SK-N-SH (cell line): ENCODE measurements around the gene KCNJ10. TPM values are rescaled to one million over a fixed set of nuclear protein-coding genes. Genes with fewer than 3 reads are reported as not detected.

Source experiments
- CTCF ChIA-PET: fragments of 300-600, 350-600 bp; formaldehyde crosslinking; extraction: SDS; loops from one replicate; lab custom pipeline; 2021; lab: Yijun Ruan, JAX
- POLR2A ChIA-PET: fragments of 350-600 bp; sonication (Branson Sonifier 250); formaldehyde crosslinking; extraction: SDS; loops from one replicate; lab custom pipeline; 2020; ENCODE audit warnings: antibody characterized with exemption, inconsistent platforms; lab: Yijun Ruan, JAX
- DNase-seq: peaks from one replicate; pipeline ENCODE4 v3.0.0; 2012
- H2AFZ ChIP-seq: fragments of 200-600 bp; sonication (generic); 2 replicates; pipeline ENCODE4 v1.8.1; 2016; ENCODE audit warnings: antibody characterized with exemption, mild to moderate bottlenecking, low read depth
- H3F3A ChIP-seq: fragments of 200-600 bp; sonication (generic); replicated peaks from 2 replicates; pipeline ENCODE3; 2016; ENCODE audit warnings: antibody characterized with exemption, mild to moderate bottlenecking; ENCODE audit not compliant: insufficient read depth
- H3K27ac ChIP-seq, 2 experiments: fragments of 200-500 bp in 1 of 2; fragments of 200-600 bp in 1 of 2; sonication (Bioruptor generic) in 1 of 2; sonication (generic), shearing (Covaris generic) in 1 of 2; 2 replicates each; pipeline versions ENCODE4 v1.5.1 to v1.6.1; 2014 to 2016; ENCODE audit warnings: low read depth in 2 of 2, inconsistent platforms in 1 of 2, low read length in 1 of 2, mild to moderate bottlenecking in 1 of 2, mixed read lengths in 1 of 2
- H3K27me3 ChIP-seq: fragments of 200-600 bp; sonication (generic), shearing (Covaris generic); 2 replicates; pipeline ENCODE4 v1.6.1; 2016; ENCODE audit warnings: mixed run types; ENCODE audit not compliant: insufficient read depth
- H3K36me3 ChIP-seq, 2 experiments: fragments of 200-500 bp in 1 of 2; fragments of 200-600 bp in 1 of 2; sonication (Bioruptor generic) in 1 of 2; sonication (generic) in 1 of 2; replicated peaks in 1 of 2; 2 replicates each; pipeline versions ENCODE3 to v1.5.1; 2014 to 2016; ENCODE audit warnings: low read length in 1 of 2, mild to moderate bottlenecking in 1 of 2; ENCODE audit not compliant: insufficient read depth in 2 of 2, control insufficient read depth in 1 of 2
- H3K4me1 ChIP-seq, 2 experiments: fragments of 200-500 bp in 1 of 2; fragments of 200-600 bp in 1 of 2; sonication (Bioruptor generic) in 1 of 2; sonication (generic), shearing (Covaris generic) in 1 of 2; 2 replicates each; pipeline versions ENCODE4 v1.5.1 to v1.6.1; 2014 to 2016; ENCODE audit warnings: low read depth in 1 of 2, low read length in 1 of 2, mixed run types in 1 of 2; ENCODE audit not compliant: insufficient read depth in 2 of 2, control insufficient read depth in 1 of 2
- H3K4me2 ChIP-seq: fragments of 200-600 bp; sonication (generic), shearing (Covaris generic); 2 replicates; pipeline ENCODE4 v1.6.1; 2017; ENCODE audit warnings: mixed run types
- H3K4me3 ChIP-seq, 2 experiments: fragments of 200-500 bp in 1 of 2; fragments of 200-600 bp in 1 of 2; sonication (Bioruptor generic) in 1 of 2; sonication (generic), shearing (Covaris generic) in 1 of 2; 2 replicates each; pipeline versions ENCODE4 v1.5.1 to v1.8.1; 2014 to 2016; ENCODE audit warnings: low read depth in 2 of 2, inconsistent platforms in 1 of 2, low read length in 1 of 2, mild to moderate bottlenecking in 1 of 2, mixed read lengths in 1 of 2, moderate library complexity in 1 of 2
- H3K79me2 ChIP-seq: fragments of 200-600 bp; sonication (generic); 2 replicates; pipeline ENCODE4 v1.8.1; 2017; ENCODE audit warnings: mild to moderate bottlenecking; ENCODE audit not compliant: insufficient read depth
- H3K9ac ChIP-seq: fragments of 200-600 bp; sonication (generic); 2 replicates; pipeline ENCODE4 v1.6.1; 2017; ENCODE audit warnings: mixed run types
- H3K9me2 ChIP-seq: fragments of 200-600 bp; sonication (generic); 2 replicates; pipeline ENCODE4 v1.6.1; 2017; ENCODE audit warnings: mixed run types
- H3K9me3 ChIP-seq: fragments of 200-600 bp; sonication (generic); 2 replicates; pipeline ENCODE4 v1.6.1; 2017; ENCODE audit warnings: mixed run types, mild to moderate bottlenecking, moderate library complexity
- H4K20me1 ChIP-seq: fragments of 200-600 bp; sonication (generic); 2 replicates; pipeline ENCODE4 v1.6.1; 2017; ENCODE audit warnings: mild to moderate bottlenecking, mixed run types; ENCODE audit not compliant: insufficient read depth
- CHD2 ChIP-seq: fragments of 150-350 bp; IDR thresholded peaks from 2 replicates; pipeline ENCODE4 v1.6.1; 2018; ENCODE audit warnings: low read length; ENCODE audit not compliant: partially characterized antibody
- ELF1 ChIP-seq: IDR thresholded peaks from 2 replicates; pipeline ENCODE4 v1.4.0; 2012
- EZH2phosphoT487 ChIP-seq: fragments of 200-600 bp; sonication (generic); IDR thresholded peaks from 2 replicates; pipeline ENCODE4 v1.6.1; 2017; ENCODE audit warnings: low read depth, mixed run types, mild to moderate bottlenecking, antibody characterized with exemption, moderate library complexity, borderline replicate concordance
- FOSL2 ChIP-seq: IDR thresholded peaks from 2 replicates; pipeline ENCODE4 v1.4.0; 2012; ENCODE audit warnings: low read depth, mild to moderate bottlenecking, moderate library complexity, borderline replicate concordance
- FOXJ3 ChIP-seq: sonication (generic); formaldehyde crosslinking; IDR thresholded peaks from 2 replicates; pipeline ENCODE4 v1.5.1; 2020; ENCODE audit warnings: mild to moderate bottlenecking, missing genetic modification reagents
- GABPA ChIP-seq: IDR thresholded peaks from 2 replicates; pipeline ENCODE4 v1.4.0; 2012; ENCODE audit warnings: low read depth, mild to moderate bottlenecking
- IRF3 ChIP-seq: fragments of 150-350 bp; IDR thresholded peaks from 2 replicates; pipeline ENCODE4 v1.6.1; 2016; ENCODE audit warnings: mild to moderate bottlenecking, low read depth, low read length
- JUND ChIP-seq: IDR thresholded peaks from 2 replicates; pipeline ENCODE4 v1.4.0; 2012
- MAX ChIP-seq: IDR thresholded peaks from 2 replicates; pipeline ENCODE4 v1.4.0; 2012; ENCODE audit warnings: low read depth
- MEF2A ChIP-seq: IDR thresholded peaks from 2 replicates; pipeline ENCODE4 v1.4.0; 2012; ENCODE audit warnings: low read depth, borderline replicate concordance
- NRF1 ChIP-seq: IDR thresholded peaks from 2 replicates; pipeline ENCODE4 v1.6.1; 2012; ENCODE audit warnings: low read depth, mild to moderate bottlenecking, low read length
- POLR2AphosphoS5 ChIP-seq: IDR thresholded peaks from 2 replicates; pipeline ENCODE4 v1.6.1; 2012; ENCODE audit warnings: low read depth, low read length
- REST ChIP-seq: IDR thresholded peaks from 2 replicates; pipeline ENCODE4 v1.6.1; 2012; ENCODE audit warnings: mild to moderate bottlenecking, low read depth, low read length, moderate library complexity
- SMC3 ChIP-seq: IDR thresholded peaks from 2 replicates; pipeline ENCODE4 v1.6.1; 2012; ENCODE audit warnings: low read depth, low read length, improper control_type of control experiment
- TAF1 ChIP-seq: IDR thresholded peaks from 2 replicates; pipeline ENCODE4 v1.6.1; 2012; ENCODE audit warnings: low read depth, mild to moderate bottlenecking, low read length, moderate library complexity, borderline replicate concordance
- TEAD4 ChIP-seq: IDR thresholded peaks from 2 replicates; pipeline ENCODE4 v1.4.0; 2012; ENCODE audit warnings: mild to moderate bottlenecking, borderline replicate concordance; ENCODE audit not compliant: insufficient read depth
- USF1 ChIP-seq: IDR thresholded peaks from 2 replicates; pipeline ENCODE4 v1.4.0; 2012; ENCODE audit warnings: low read depth, borderline replicate concordance
- USF2 ChIP-seq: fragments of 150-350 bp; IDR thresholded peaks from 2 replicates; pipeline ENCODE4 v1.6.1; 2017; ENCODE audit warnings: antibody characterized with exemption, low read length, low read depth, borderline replicate concordance
- YY1 ChIP-seq: IDR thresholded peaks from 2 replicates; pipeline ENCODE4 v1.4.0; 2012; ENCODE audit warnings: low read depth, mild to moderate bottlenecking
- WGBS: methylation state at CpG from one replicate; pipeline ENCODE4 v1.1.6; 2017; ENCODE audit warnings: low lambda C conversion rate; 5-methylcytosine and 5-hydroxymethylcytosine counted together
- polyA plus RNA-seq, 3 experiments: library from polyadenylated mRNA; depleted of rRNA; stranded (reverse); fragments of >200 nt; gene quantifications; 2 replicates each; pipeline ENCODE4 v1.2.3, GENCODE V29; 2012

The KCNJ10 gene
- polyA plus RNA-seq, 1 of the 3 experiments (the other 2 are of a cell fraction): not detected

- no peaks in the 10 kb centered on the region for H3K36me3 ChIP-seq
- H3K4me2 ChIP-seq: no peak overlapping the region
- CTCF ChIA-PET: interaction anchor here (0.6 to 5.6 kb wide), 4 partner anchors 11 to 201 kb away, joined by 3 to 96 read pairs (median 4); no protein-coding TSS in a partner anchor
- H3K27me3 ChIP-seq: no peaks in the 10 kb centered on the region
- no peaks in the 10 kb centered on the region; the same call in 1 of the 2 replicates for H3K9me2 ChIP-seq
- no peaks in the 10 kb centered on the region for H4K20me1 ChIP-seq
- H3K9ac ChIP-seq: no peak overlapping the region
- no peaks in the 10 kb centered on the region for H3K9me3 ChIP-seq
- peaks cover 5 to 12% of the 10 kb centered on the region in 2 experiments; a peak in 3 of 4 replicates for H3K4me1 ChIP-seq
- H3K4me3 ChIP-seq: no peak overlapping the region
- WGBS: 42% methylated on average over 1 of the region's 1 CpG
- H3F3A ChIP-seq: peaks cover 5% of the 10 kb centered on the region
- H3K27ac ChIP-seq: no peak overlapping the region
- H3K79me2 ChIP-seq: no peaks in the 10 kb centered on the region
- DNase-seq: no peak
- H2AFZ ChIP-seq: no peak overlapping the region
- POLR2A ChIA-PET: no interaction called here
- TF ChIP-seq EZH2phosphoT487: no peak
- no peak for TF ChIP-seq NRF1
- TF ChIP-seq FOXJ3 (CRISPR knock-in tag): no peak
- no peak for TF ChIP-seq POLR2AphosphoS5
- no peak for TF ChIP-seq MAX
- no peak for TF ChIP-seq YY1
- TF ChIP-seq JUND: no peak
- no peak for TF ChIP-seq IRF3
- no peak for TF ChIP-seq TEAD4
- TF ChIP-seq USF2: no peak
- TF ChIP-seq SMC3: no peak
- no peak for TF ChIP-seq ELF1
- TF ChIP-seq TAF1: no peak
Observed at GRCh38 chr1:160017592-160017991, 52.4 kb downstream of the KCNJ10 start.

- WGBS: 45% methylated on average over 3 of the region's 3 CpGs
Observed at GRCh38 chr1:160011781-160012180, 58.2 kb downstream of the KCNJ10 start.

More at GRCh38 chr1:160011781-160012180, 58.2 kb downstream of the KCNJ10 start:
- no peaks in the 10 kb centered on the region for H3K4me1 ChIP-seq
- DNase-seq: no peak
- H4K20me1 ChIP-seq: no peaks in the 10 kb centered on the region
- H3K4me2 ChIP-seq: no peak overlapping the region
- H3K79me2 ChIP-seq: no peaks in the 10 kb centered on the region
- H3K9me3 ChIP-seq: no peaks in the 10 kb centered on the region
- no peaks in the 10 kb centered on the region for H3K36me3 ChIP-seq
- H3K27ac ChIP-seq: no peak overlapping the region
- no peak overlapping the region for H2AFZ ChIP-seq
- peaks cover 5% of the 10 kb centered on the region for H3F3A ChIP-seq
- no peak overlapping the region for H3K4me3 ChIP-seq
- TF ChIP-seq MAX (no peak), GABPA (no peak), MEF2A (no peak), USF2 (no peak), FOSL2 (no peak), REST (no peak), TAF1 (no peak), CHD2 (no peak), USF1 (no peak)
- ChIA-PET POLR2A (no interaction called here), CTCF (interaction anchor here (12.0 kb wide), 1 partner anchor 81 kb away, joined by 460 read pairs; the partner anchor contains the start of gene TAGLN2)
- no peaks in the 10 kb centered on the region; the same call in 1 of the 2 replicates for H3K9me2 ChIP-seq
- H3K27me3 ChIP-seq: peaks cover 8% of the 10 kb centered on the region; the same call in 1 of the 2 replicates
- no peak overlapping the region for H3K9ac ChIP-seq
